Subcutaneous abdominal adipose tissue (tissue), 5 donors: ENCODE results near the gene C16orf89.

Source experiments
- H3K27ac ChIP-seq: one replicate; pipeline ENCODE4 v1.7.0; 2013; ENCODE audit warnings: low read depth, mild to moderate bottlenecking, inconsistent platforms, low read length, moderate library complexity
- H3K27me3 ChIP-seq, 5 donors: one replicate each; pipeline ENCODE4 v1.7.0; 2013; ENCODE audit warnings: low read length in 5 of 5, inconsistent platforms in 1 of 5; ENCODE audit not compliant: control insufficient read depth in 5 of 5, insufficient read depth in 4 of 5
- H3K36me3 ChIP-seq, 5 donors: one replicate each; pipeline ENCODE4 v1.7.0; 2013; ENCODE audit warnings: low read length in 5 of 5; ENCODE audit not compliant: control insufficient read depth in 5 of 5, insufficient read depth in 5 of 5
- H3K4me1 ChIP-seq, 5 donors: one replicate each; pipeline ENCODE4 v1.7.0; 2013; ENCODE audit warnings: low read length in 5 of 5, mild to moderate bottlenecking in 3 of 5, moderate library complexity in 1 of 5; ENCODE audit not compliant: control insufficient read depth in 5 of 5, insufficient read depth in 5 of 5
- H3K4me3 ChIP-seq, 5 donors: one replicate each; pipeline ENCODE4 v1.7.0; 2013; ENCODE audit warnings: low read length in 5 of 5, low read depth in 1 of 5
- H3K9ac ChIP-seq, 5 donors: one replicate each; pipeline ENCODE4 v1.7.0; 2013; ENCODE audit warnings: low read length in 5 of 5, mild to moderate bottlenecking in 4 of 5, moderate library complexity in 3 of 5
- H3K9me3 ChIP-seq, 5 donors: one replicate each; pipeline ENCODE4 v1.7.0; 2013; ENCODE audit warnings: low read length in 5 of 5; ENCODE audit not compliant: control insufficient read depth in 5 of 5
- donor health status: healthy.
- donor health status: healthy.
- donor health status: healthy.
- donor health status: healthy.
- donor health status: healthy.

C16orf89 gene

DNA sequence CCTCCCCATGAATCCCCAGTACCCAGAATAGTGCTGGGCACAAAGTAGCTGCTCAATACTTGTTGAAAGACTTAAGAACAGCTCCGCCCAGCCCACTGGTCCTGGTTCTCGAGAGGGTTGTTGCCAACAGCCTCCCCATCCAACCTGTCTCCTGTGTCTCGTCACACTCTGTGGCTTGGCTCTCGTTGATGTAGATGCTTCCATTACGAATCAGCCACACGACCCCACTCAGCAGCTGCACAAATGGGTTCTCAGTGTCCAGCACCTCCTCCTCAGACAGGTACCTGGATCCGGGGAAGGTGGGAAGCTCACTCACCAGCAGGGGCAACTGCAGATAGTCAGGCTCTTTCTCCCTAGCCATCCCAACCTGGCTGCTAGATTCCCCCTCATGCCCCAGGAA lies 34.2 kb downstream of the C16orf89 start:
- Histone ChIP-seq H3K4me3 (no peak overlapping the region), H3K27ac (no peak overlapping the region), H3K36me3 (peaks cover 0 to 39% (median 26%) of the 10 kb centered on the region in 5 donors), H3K4me1 (peaks cover 2 to 27% (median 18%) of the 10 kb centered on the region in 5 donors), H3K9me3 (no peaks in the 10 kb centered on the region), H3K9ac (no peak overlapping the region), H3K27me3 (no peaks in the 10 kb centered on the region)

DNA sequence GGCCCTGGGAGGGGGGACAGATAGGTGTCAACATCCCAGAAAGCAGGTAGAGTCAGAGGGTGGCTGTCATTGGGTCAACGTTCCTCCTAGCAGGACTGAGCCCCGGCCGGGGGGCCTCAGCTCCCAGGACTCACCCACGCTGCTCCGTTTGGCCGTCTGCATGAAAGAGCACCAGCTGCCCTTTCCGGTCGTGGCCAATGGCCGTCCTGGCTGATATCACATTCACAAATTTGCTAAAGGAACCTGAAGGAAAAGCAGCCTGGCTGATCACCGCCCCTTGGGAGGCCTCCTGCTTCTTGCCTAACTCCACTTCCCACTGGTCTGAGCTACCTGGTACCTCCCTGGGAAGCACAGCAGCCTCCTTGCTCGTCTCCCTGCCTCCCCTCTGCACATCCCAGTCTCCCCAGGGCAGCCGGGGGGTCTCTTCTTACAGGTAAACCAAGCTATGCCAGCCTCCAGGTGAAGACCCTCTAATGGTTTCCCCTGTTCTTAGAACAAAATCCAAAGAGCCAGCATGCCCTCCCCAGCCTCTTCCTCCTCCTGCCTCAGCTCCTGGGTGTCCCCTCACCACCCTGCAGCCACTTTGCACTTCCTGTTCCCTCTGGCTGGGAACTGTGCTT lies 35.4 kb downstream of the C16orf89 start:
- Histone ChIP-seq H3K36me3 (peaks cover 0 to 40% (median 26%) of the 10 kb centered on the region in 5 donors), H3K9me3 (no peaks in the 10 kb centered on the region), H3K9ac (no peak overlapping the region), H3K4me3 (no peak overlapping the region), H3K4me1 (peaks cover 2 to 27% (median 18%) of the 10 kb centered on the region in 5 donors), H3K27me3 (no peaks in the 10 kb centered on the region), H3K27ac (no peak overlapping the region)

GRCh38 chr16:5028950-5029475 lies 36.7 kb downstream of the C16orf89 start:
- peaks cover 2 to 19% (median 11%) of the 10 kb centered on the region in 5 donors for H3K4me1 ChIP-seq
- H3K9ac ChIP-seq = no peak overlapping the region
- no peaks in the 10 kb centered on the region for H3K27me3 ChIP-seq
- H3K36me3 ChIP-seq = peaks cover 0 to 47% (median 31%) of the 10 kb centered on the region in 5 donors
- H3K9me3 ChIP-seq = no peaks in the 10 kb centered on the region
- H3K4me3 ChIP-seq = no peak overlapping the region
- no peak overlapping the region for H3K27ac ChIP-seq

- Histone ChIP-seq H3K4me3 (no peak overlapping the region), H3K36me3 (peaks cover 0 to 47% (median 31%) of the 10 kb centered on the region in 5 donors), H3K4me1 (peaks cover 0 to 8% (median 4%) of the 10 kb centered on the region in 5 donors), H3K27me3 (no peaks in the 10 kb centered on the region), H3K9ac (no peak overlapping the region), H3K27ac (no peak overlapping the region), H3K9me3 (no peaks in the 10 kb centered on the region)
Observed at GRCh38 chr16:5027575-5028235, 38.1 kb downstream of the C16orf89 start.

- Histone ChIP-seq H3K9me3 (no peaks in the 10 kb centered on the region), H3K36me3 (peaks cover 0 to 47% (median 31%) of the 10 kb centered on the region in 5 donors)
Observed at GRCh38 chr16:5027086-5027485, 38.7 kb downstream of the C16orf89 start.

GRCh38 chr16:5026664-5027063 lies 39.1 kb downstream of the C16orf89 start:
- H3K27ac ChIP-seq = no peak overlapping the region
- H3K9me3 ChIP-seq = no peaks in the 10 kb centered on the region
- no peak overlapping the region for H3K9ac ChIP-seq
- H3K4me3 ChIP-seq = no peak overlapping the region
- peaks cover 0 to under 1% (median 0%) of the 10 kb centered on the region in 5 donors for H3K4me1 ChIP-seq
- H3K27me3 ChIP-seq = no peaks in the 10 kb centered on the region
- peaks cover 0 to 47% (median 31%) of the 10 kb centered on the region in 5 donors for H3K36me3 ChIP-seq

More at GRCh38 chr16:5027086-5027485, 38.7 kb downstream of the C16orf89 start:
- Histone ChIP-seq H3K9ac (no peak overlapping the region), H3K4me1 (peaks cover 0 to 3% (median 0%) of the 10 kb centered on the region in 5 donors), H3K27ac (no peak overlapping the region), H3K4me3 (no peak overlapping the region), H3K27me3 (no peaks in the 10 kb centered on the region)

- Histone ChIP-seq H3K36me3 (peaks cover 0 to 42% (median 25%) of the 10 kb centered on the region in 5 donors), H3K27me3 (peaks cover 0 to 4% (median 2%) of the 10 kb centered on the region in 5 donors), H3K27ac (no peak overlapping the region), H3K4me1 (no peaks in the 10 kb centered on the region), H3K9me3 (no peaks in the 10 kb centered on the region), H3K4me3 (no peak overlapping the region), H3K9ac (no peak overlapping the region)
Observed at GRCh38 chr16:5025171-5025632, 40.6 kb downstream of the C16orf89 start.

- Histone ChIP-seq H3K9ac (no peak overlapping the region), H3K27me3 (peaks cover 0 to 9% (median 2%) of the 10 kb centered on the region in 5 donors), H3K27ac (no peak overlapping the region), H3K36me3 (peaks cover 0 to 37% (median 22%) of the 10 kb centered on the region in 5 donors), H3K4me3 (no peak overlapping the region), H3K9me3 (no peaks in the 10 kb centered on the region), H3K4me1 (no peaks in the 10 kb centered on the region)
Observed at GRCh38 chr16:5024632-5025031, 41.1 kb downstream of the C16orf89 start.

DNA sequence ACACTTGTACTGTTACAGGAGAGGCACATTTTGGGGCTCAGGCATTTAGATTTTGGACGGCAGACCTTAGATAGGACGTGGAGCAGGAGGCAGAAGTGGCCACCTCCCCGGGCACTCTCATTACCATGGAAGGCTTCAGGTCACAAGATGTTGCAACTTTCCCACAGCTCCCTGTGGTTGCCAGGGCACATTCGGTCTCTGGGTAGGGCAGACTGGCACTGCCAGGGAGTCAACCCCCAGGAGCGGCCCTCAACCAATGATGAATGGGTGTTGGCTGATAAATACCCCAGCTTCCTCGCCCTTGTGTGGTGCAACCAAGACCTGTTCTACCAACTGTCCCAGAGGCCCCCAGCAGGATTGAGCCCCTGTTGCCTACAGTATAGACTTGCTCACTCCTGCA lies 43.2 kb downstream of the C16orf89 start:
- Histone ChIP-seq H3K4me3 (no peak overlapping the region), H3K27me3 (peaks cover 0 to 9% (median 2%) of the 10 kb centered on the region in 5 donors), H3K4me1 (peaks cover 0 to 4% (median 0%) of the 10 kb centered on the region in 5 donors), H3K27ac (no peak overlapping the region), H3K36me3 (peaks cover 0 to 17% (median 11%) of the 10 kb centered on the region in 5 donors), H3K9me3 (no peaks in the 10 kb centered on the region), H3K9ac (no peak overlapping the region)

GRCh38 chr16:5020551-5020950 lies 45.2 kb downstream of the C16orf89 start:
- H3K4me1 ChIP-seq = peaks cover 0 to 5% (median 0%) of the 10 kb centered on the region in 5 donors
- H3K36me3 ChIP-seq = peaks cover 0 to 7% (median 3%) of the 10 kb centered on the region in 5 donors
- H3K4me3 ChIP-seq = no peak overlapping the region
- H3K9ac ChIP-seq = no peak overlapping the region
- H3K27ac ChIP-seq = no peak overlapping the region
- peaks cover 0 to 9% (median 2%) of the 10 kb centered on the region in 5 donors for H3K27me3 ChIP-seq
- no peaks in the 10 kb centered on the region for H3K9me3 ChIP-seq
